ENCODE measurements around the gene MYG1. TPM values are rescaled to one million over a fixed set of nuclear protein-coding genes. Genes with fewer than 3 reads are reported as not detected.

The MYG1 gene
- total and polyA plus RNA-seq, 2 experiments from 2014 or later, result 25.5 to 35.9 TPM

- Histone ChIP-seq H3K9me3 (ENCODE audit: low read depth) (no peaks in the 10 kb centered on the region), H3K4me3 (no peak overlapping the region), H3K36me3 (replicated peaks; ENCODE audit: insufficient read depth, low read depth) (no peaks in the 10 kb centered on the region), H3K4me2 (no peak overlapping the region), H3K4me1 (ENCODE audit: insufficient read depth) (no peaks in the 10 kb centered on the region), H3K9me2 (replicated peaks; ENCODE audit: insufficient read depth) (no peaks in the 10 kb centered on the region), H3K79me2 (peaks cover 6% of the 10 kb centered on the region), H2AFZ (no peak overlapping the region), H3K27me3 (no peaks in the 10 kb centered on the region), H3K27ac (no peak overlapping the region), H4K20me1 (ENCODE audit: insufficient read depth, poor library complexity, severe bottlenecking) (no peaks in the 10 kb centered on the region)
- TF ChIP-seq EZH2phosphoT487 (IDR thresholded peaks at IDR 0.05; ENCODE audit: low read depth, severe bottlenecking, unreplicated experiment) (no peak), CTCF (IDR thresholded peaks at IDR 0.05; ENCODE audit: poor library complexity) (no peak), EZH2 (IDR thresholded peaks at IDR 0.05; ENCODE audit: borderline replicate concordance) (no peak)
- WGBS (ENCODE audit: low lambda C conversion rate, missing lambda C conversion rate), result 99% methylated on average over 10 of the region's 10 CpGs
- DNase-seq (ENCODE audit: low spot score), result no peak
Measured at GRCh38 chr12:53306826-53307225, 7.3 kb downstream of the MYG1 start.

GRCh38 chr12:53308276-53308675, 8.8 kb downstream of the MYG1 start:
- no peak for DNase-seq (ENCODE audit: low spot score)
- H3K4me1 ChIP-seq (ENCODE audit: insufficient read depth), result no peaks in the 10 kb centered on the region
- WGBS (ENCODE audit: low lambda C conversion rate, missing lambda C conversion rate), result 88% methylated on average over 4 of the region's 4 CpGs
- H3K27ac ChIP-seq, result no peak overlapping the region
- H3K9me3 ChIP-seq (ENCODE audit: low read depth), result no peaks in the 10 kb centered on the region
- H3K9me2 ChIP-seq (replicated peaks; ENCODE audit: insufficient read depth), result no peaks in the 10 kb centered on the region
- H3K27me3 ChIP-seq, result no peaks in the 10 kb centered on the region
- no peak overlapping the region for H2AFZ ChIP-seq
- H4K20me1 ChIP-seq (ENCODE audit: insufficient read depth, poor library complexity, severe bottlenecking), result no peaks in the 10 kb centered on the region
- no peak overlapping the region for H3K4me2 ChIP-seq
- no peak for TF ChIP-seq EZH2phosphoT487 (IDR thresholded peaks at IDR 0.05; ENCODE audit: low read depth, severe bottlenecking, unreplicated experiment)
- TF ChIP-seq EZH2 (IDR thresholded peaks at IDR 0.05; ENCODE audit: borderline replicate concordance), result no peak
- no peak for TF ChIP-seq CTCF (IDR thresholded peaks at IDR 0.05; ENCODE audit: poor library complexity)
- H3K36me3 ChIP-seq (replicated peaks; ENCODE audit: insufficient read depth, low read depth), result no peaks in the 10 kb centered on the region
- H3K4me3 ChIP-seq, result no peak overlapping the region
- no peaks in the 10 kb centered on the region for H3K79me2 ChIP-seq

GRCh38 chr12:53313996-53314395, 14.5 kb downstream of the MYG1 start:
- 65% methylated on average over 3 of the region's 3 CpGs for WGBS (ENCODE audit: low lambda C conversion rate, missing lambda C conversion rate)
- Histone ChIP-seq H4K20me1 (ENCODE audit: insufficient read depth, poor library complexity, severe bottlenecking) (no peaks in the 10 kb centered on the region), H3K79me2 (peaks cover 3% of the 10 kb centered on the region), H3K9me3 (ENCODE audit: low read depth) (no peaks in the 10 kb centered on the region), H3K27me3 (no peaks in the 10 kb centered on the region), H3K36me3 (replicated peaks; ENCODE audit: insufficient read depth, low read depth) (no peaks in the 10 kb centered on the region), H3K27ac (no peak overlapping the region), H3K4me3 (no peak overlapping the region), H2AFZ (no peak overlapping the region), H3K4me2 (no peak overlapping the region), H3K9me2 (replicated peaks; ENCODE audit: insufficient read depth) (no peaks in the 10 kb centered on the region), H3K4me1 (ENCODE audit: insufficient read depth) (no peaks in the 10 kb centered on the region)
- DNase-seq (ENCODE audit: low spot score), result no peak
- TF ChIP-seq EZH2phosphoT487 (IDR thresholded peaks at IDR 0.05; ENCODE audit: low read depth, severe bottlenecking, unreplicated experiment), result no peak
- TF ChIP-seq CTCF (IDR thresholded peaks at IDR 0.05; ENCODE audit: poor library complexity), result no peak
- no peak for TF ChIP-seq EZH2 (IDR thresholded peaks at IDR 0.05; ENCODE audit: borderline replicate concordance)
